Esophagus squamous epithelium (tissue), 5 donors: ENCODE measurements around the gene GPR82. TPM values are rescaled to one million over a fixed set of nuclear protein-coding genes. Genes with fewer than 3 reads are reported as not detected.

Experiments
- DNase-seq: peaks from one replicate; lab custom pipeline; 2025; lab: John Stamatoyannopoulos, UW
- H3K27ac ChIP-seq, 4 donors: fragments of 200-600 bp; sonication (generic); one replicate each; pipeline ENCODE4 v1.5.1; 2016 to 2019; ENCODE audit warnings: mild to moderate bottlenecking in 1 of 4
- H3K27me3 ChIP-seq, 4 donors: fragments of 200-600 bp; sonication (generic); 1 replicate in 3 of 4; 2 replicates in 1 of 4; pipeline versions ENCODE4 v1.5.1 to v1.6.0; 2017 to 2021; ENCODE audit warnings: antibody characterized with exemption in 1 of 4
- H3K36me3 ChIP-seq, 3 donors: fragments of 200-600 bp; sonication (generic); one replicate each; pipeline ENCODE4 v1.5.1; 2016 to 2019
- H3K4me1 ChIP-seq, 3 donors: fragments of 200-600 bp; sonication (generic); one replicate each; pipeline ENCODE4 v1.5.1; 2017 to 2019
- H3K4me3 ChIP-seq, 4 donors: fragments of 200-600 bp; sonication (generic); 1 replicate in 3 of 4; 2 replicates in 1 of 4; pipeline ENCODE4 v1.5.1; 2016 to 2019; ENCODE audit warnings: mild to moderate bottlenecking in 2 of 4, moderate library complexity in 1 of 4
- H3K9me3 ChIP-seq, 3 donors: fragments of 200-600 bp; sonication (generic); one replicate each; pipeline ENCODE4 v1.5.1; 2016 to 2019
- CTCF ChIP-seq, 6 experiments: fragments of 450-650 bp in 4 of 6; fragments of 200-600 bp in 2 of 6; sonication (generic) in 2 of 6; IDR thresholded peaks; one replicate each; pipeline ENCODE4 v1.5.1; 2016 to 2019; ENCODE audit warnings: antibody characterized with exemption in 6 of 6, mild to moderate bottlenecking in 4 of 6, moderate library complexity in 4 of 6
- POLR2A ChIP-seq, 4 donors: fragments of 450-650 bp; IDR thresholded peaks; one replicate each; pipeline ENCODE4 v1.6.1; 2017; ENCODE audit warnings: antibody characterized with exemption in 4 of 4, mild to moderate bottlenecking in 4 of 4, moderate library complexity in 3 of 4
- WGBS, 2 donors: methylation state at CpG; one replicate each; pipeline ENCODE4 v1.1.5; 2018; 5-methylcytosine and 5-hydroxymethylcytosine counted together
- intact Hi-C: fragments of 100-400 bp; cut with DNase I; formaldehyde crosslinking; loops from one replicate; pipeline ENCODE4 v1.15.0; 2022
- total RNA-seq, 4 donors: library from RNA; depleted of rRNA; stranded (reverse); fragments of >200 nt; gene quantifications; one replicate each; pipeline ENCODE4 v1.1.0, GENCODE V29; 2016
- donor health status: DM: yes; HTN: yes; CAD: no.

The GPR82 gene
- total RNA-seq, 4 donors from 2014 or later = 0.04 to 0.76 (median 0.31) TPM

DNA sequence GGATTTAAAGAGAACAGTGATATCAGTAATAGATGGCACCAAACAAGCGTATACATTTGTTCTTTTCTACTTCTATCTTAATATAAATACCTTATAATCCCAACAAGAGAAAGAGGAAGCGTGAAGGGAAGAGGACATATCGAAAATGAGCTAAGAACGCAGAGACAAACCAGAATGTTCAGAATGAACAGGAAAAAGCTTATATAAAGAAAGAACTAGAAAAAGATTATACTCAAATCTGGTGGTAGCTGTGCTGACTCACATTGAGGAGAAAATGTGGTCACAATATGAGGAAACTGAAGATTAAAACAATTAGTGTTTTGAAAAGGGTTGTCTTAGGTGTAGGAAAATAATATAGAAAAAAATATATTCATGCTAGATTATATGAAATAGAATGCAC is 37.2 kb upstream of the GPR82 start:
- Histone ChIP-seq H3K4me1 (no peaks in the 10 kb centered on the region), H3K27ac (no peak overlapping the region), H3K9me3 (no peaks in the 10 kb centered on the region), H3K27me3 (no peaks in the 10 kb centered on the region), H3K4me3 (no peak overlapping the region), H3K36me3 (no peaks in the 10 kb centered on the region)
- WGBS, 2 donors = 74 to 79% methylated on average over 4 of the region's 4 CpGs
- intact Hi-C loops = no loop called here
- TF ChIP-seq CTCF (IDR thresholded peaks at IDR 0.05) (no peak), POLR2A (IDR thresholded peaks at IDR 0.05) (no peak)
- no peak for DNase-seq

DNA sequence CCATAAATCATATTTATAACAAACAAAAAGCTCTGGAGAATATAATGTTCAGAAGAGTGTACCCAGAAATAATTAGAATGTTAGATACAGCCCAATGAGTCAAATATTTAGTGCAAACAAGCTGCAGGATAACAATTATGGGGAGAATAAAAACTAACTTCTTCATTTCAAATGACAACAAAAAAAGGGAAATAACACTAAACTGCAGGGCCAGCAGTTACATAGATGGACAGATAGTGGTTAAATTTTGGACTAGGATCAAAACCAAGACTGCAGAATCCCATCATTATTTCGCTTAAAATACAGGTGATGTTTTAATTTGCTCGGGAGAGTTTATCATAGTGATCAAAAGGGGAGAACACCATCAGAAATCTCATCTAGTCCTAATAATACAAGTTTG is 35.8 kb upstream of the GPR82 start:
- no peaks in the 10 kb centered on the region for H3K27me3 ChIP-seq
- no peak overlapping the region for H3K27ac ChIP-seq
- no peak overlapping the region for H3K4me3 ChIP-seq
- H3K4me1 ChIP-seq = no peaks in the 10 kb centered on the region
- WGBS, 2 donors = 68 to 80% methylated on average over 2 of the region's 2 CpGs
- intact Hi-C loops = no loop called here
- TF ChIP-seq POLR2A (IDR thresholded peaks at IDR 0.05) (no peak), CTCF (IDR thresholded peaks at IDR 0.05) (no peak)
- no peak for DNase-seq
- H3K9me3 ChIP-seq = no peaks in the 10 kb centered on the region
- no peaks in the 10 kb centered on the region for H3K36me3 ChIP-seq

GRCh38 chrX:41688835-41689234 is 35.1 kb upstream of the GPR82 start, which contains the start of gene GPR34:
GPR34 (plus strand) TSS chrX:41688973; CDS start chrX:41695634, 6,661 bp downstream.
- DNase-seq = no peak
- Histone ChIP-seq H3K27me3 (no peaks in the 10 kb centered on the region), H3K9me3 (no peaks in the 10 kb centered on the region), H3K27ac (peak within 1 kb of the TSS in 1 of 4 donors; percentile 29), H3K4me3 (peak within 1 kb of the TSS in 1 of 4 donors; percentile 27), H3K4me1 (no peaks in the 10 kb centered on the region), H3K36me3 (no peaks in the 10 kb centered on the region)
- WGBS, 2 donors = 59 to 70% methylated on average over 7 to 8 of the region's 8 CpGs
- intact Hi-C loops = no loop called here
- no peak for TF ChIP-seq POLR2A (IDR thresholded peaks at IDR 0.05)
- no peak for TF ChIP-seq CTCF (IDR thresholded peaks at IDR 0.05)

DNA sequence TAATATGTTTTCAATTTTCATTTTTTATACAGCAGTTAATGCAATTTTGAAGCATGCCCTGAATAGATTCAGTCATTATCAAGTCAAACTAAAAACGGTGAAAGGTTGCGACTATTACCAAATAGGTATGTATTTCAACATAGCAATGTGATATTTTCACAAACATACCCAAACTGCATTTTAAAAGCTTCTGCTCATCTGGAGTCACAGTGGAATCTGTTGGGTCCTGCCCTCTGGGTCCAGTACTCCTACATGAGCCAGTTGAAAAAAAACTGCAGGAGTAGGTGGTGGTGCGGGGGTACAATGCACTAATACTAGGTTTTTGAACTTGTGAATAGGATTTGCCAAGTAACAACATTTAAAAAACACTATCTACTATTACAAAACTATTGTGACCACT is 34.3 kb upstream of the GPR82 start:
- DNase-seq = no peak
- no peak overlapping the region for H3K4me3 ChIP-seq
- H3K4me1 ChIP-seq = no peaks in the 10 kb centered on the region
- 54 to 85% methylated on average over 2 to 3 of the region's 3 CpGs for WGBS, 2 donors
- H3K9me3 ChIP-seq = no peaks in the 10 kb centered on the region
- no peak for TF ChIP-seq CTCF (IDR thresholded peaks at IDR 0.05)
- no peaks in the 10 kb centered on the region for H3K36me3 ChIP-seq
- intact Hi-C loops = no loop called here
- peak overlapping the region in 1 of 4 donors; percentile 29 for H3K27ac ChIP-seq
- H3K27me3 ChIP-seq = no peaks in the 10 kb centered on the region

DNA sequence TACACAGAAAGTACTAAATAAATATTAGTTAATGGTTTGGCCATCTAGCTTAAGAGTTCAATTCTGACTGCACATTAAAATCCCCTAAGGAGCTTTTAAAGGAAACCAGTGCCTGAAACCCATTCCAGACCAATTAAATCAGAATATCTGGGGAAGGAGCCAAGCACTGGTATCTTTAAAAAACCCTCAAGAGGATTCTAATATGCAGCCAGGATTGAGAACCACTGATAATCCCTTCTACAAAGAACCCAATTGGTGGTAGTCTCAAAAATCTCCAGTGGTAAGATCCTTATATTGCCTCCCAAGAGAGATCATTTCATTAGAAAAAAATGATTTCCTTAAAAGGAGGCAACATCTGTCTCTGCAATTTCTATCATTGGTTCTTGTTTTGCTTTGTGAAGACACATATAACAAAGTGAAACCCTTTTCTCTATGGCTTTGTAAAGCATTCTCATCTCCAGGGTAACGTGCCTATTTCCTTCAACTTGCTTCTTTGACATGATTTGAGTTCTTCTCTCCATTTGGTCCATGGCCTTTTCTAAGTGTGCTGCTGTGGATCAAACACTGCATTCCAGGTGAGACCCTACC is 31.7 kb upstream of the GPR82 start:
- Histone ChIP-seq H3K4me3 (no peak overlapping the region), H3K4me1 (no peaks in the 10 kb centered on the region), H3K27ac (no peak overlapping the region), H3K27me3 (no peaks in the 10 kb centered on the region), H3K9me3 (no peaks in the 10 kb centered on the region), H3K36me3 (no peaks in the 10 kb centered on the region)
- TF ChIP-seq POLR2A (IDR thresholded peaks at IDR 0.05) (no peak), CTCF (IDR thresholded peaks at IDR 0.05) (no peak)
- 40% methylated on average over 1 of the region's 1 CpG; no CpG with 5 or more reads in 1 of the 2 donors for WGBS, 2 donors
- intact Hi-C loops = no loop called here
- no peak for DNase-seq
